GM21367 (cell line): Measurements from ENCODE around the gene RAB44.

Experiments used
- ATAC-seq: cut with Tn5 transposase; IDR thresholded peaks from one replicate; pipeline ENCODE4 v1.9.1; 2021; ENCODE audit not compliant: unreplicated experiment

RAB44 gene

GRCh38 chr6:36765594-36766398, 68.2 kb downstream of the RAB44 start:
- peak; percentile 60 for ATAC-seq

- no peak for ATAC-seq
Observed at GRCh38 chr6:36766399-36766945, 68.8 kb downstream of the RAB44 start.

DNA sequence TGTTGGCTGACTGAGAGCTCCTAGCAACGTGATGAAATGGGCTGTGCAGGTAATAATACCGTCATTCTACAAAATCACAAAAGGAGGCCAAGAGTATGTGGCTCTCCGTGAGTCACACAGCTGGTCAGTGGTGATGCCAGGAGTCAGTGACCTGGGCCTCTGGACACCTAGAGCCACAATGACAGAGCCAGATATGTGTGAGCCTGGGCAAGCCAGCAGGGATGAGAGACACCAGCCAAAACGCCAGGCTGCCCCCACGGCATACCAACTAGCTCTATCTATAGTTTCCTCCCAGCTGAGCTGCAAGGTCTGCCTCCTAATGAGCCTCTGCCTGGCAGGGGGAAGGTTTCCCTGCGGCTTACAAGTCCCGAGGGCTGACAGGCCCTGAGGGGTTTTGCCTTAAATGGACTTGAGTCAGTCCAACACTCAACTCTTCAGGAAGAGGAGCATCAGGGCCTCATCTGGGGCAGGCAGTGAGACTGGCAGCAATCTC, 71.6 kb downstream of the RAB44 start:
- ATAC-seq = no peak

DNA sequence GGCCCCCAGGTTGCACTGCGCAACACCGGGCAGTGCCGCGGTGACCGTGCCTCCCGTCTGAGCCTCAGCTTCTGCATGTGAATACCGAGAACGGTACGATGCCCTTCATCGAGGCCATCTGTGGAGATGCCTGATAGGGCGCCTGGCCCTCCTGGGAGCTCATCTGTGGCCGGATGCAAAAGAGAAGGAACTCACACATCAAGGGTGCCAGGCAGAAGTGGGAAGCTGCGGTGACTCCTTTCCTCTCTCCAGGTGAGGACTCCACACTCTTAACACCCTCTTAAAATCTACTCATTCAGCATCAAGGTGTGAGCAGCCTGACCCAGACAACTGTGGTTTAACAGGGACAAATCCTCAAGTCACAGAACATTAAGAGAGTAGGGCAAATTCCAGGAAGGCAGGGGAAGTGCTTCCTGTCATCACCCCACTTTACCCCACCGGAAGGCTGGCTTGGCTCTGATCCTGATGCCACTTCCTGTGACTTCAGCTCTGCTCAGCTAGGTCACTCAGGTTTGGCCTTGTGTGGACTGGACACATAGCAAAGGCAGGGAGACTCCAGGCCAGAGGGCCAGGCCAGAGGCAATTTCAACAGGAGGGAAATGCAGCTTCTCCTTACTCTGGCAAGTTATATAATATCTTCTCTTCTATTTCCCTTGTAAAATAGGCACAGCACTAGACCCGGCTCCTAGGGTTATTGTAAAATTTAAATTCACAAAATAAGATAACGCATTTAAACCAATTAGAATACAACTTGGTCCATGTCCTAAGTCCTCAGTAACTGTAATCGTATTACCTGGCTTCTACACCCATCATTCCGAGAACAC, 72.3 kb downstream of the RAB44 start:
- ATAC-seq = no peak

DNA sequence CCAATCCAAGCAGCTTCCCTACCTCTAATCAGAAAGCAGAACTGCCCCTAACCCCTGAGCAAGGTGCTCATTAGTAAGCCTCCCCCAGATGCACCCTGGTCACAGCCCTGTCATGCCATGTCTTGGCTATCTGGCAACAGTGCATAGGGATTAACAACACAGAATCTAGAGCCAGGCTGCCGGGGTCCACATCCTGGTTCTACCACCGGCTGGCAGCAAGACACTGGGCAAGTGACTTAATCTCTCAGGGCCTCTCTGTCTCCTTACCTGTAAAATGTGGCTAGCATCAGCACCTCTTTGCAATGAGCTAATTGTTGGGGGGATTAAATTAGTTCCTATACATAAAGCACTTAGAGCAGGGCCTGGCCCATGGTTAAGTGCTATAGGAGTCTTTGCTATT, 73.5 kb downstream of the RAB44 start:
- ATAC-seq = no peak

DNA sequence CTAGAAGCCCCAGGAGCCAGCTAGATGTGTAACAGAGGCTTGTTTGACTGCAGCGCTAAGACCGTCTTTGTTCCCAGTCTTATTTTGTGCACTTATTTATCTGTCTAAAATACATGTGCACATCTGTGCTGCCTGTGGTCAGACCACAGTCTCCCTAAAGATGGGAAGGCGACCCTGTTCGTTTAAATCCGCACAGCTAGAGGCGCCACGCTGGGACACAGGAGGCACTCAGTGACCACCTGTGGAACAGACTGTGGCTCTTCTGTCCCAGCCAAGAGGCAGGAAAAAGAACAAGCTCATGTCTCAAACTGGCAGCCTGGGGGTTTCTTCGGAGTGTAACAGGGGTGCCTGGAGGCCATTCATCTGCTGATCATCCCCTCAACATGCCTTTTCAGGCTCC, 74.8 kb downstream of the RAB44 start:
- no peak for ATAC-seq

DNA sequence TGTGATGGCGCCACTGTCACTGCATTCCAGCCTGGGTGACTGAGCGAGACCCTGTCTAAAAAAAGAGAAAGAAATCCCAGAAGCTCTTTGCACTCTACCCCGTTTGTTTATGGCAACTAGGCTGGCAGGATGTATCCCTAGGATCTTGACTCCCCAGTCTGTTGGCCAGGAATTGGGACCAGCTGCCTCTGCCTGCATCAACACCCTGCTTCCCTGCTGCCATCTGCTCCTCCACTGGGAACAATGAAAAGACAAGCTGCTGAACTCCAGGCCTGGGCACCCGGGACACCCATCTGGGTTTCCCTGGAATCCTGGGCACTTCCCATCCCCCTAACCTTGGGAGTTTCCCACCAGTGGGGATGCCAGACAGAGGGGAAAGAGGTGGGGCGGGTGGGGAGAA, 76.7 kb downstream of the RAB44 start:
- ATAC-seq = no peak

DNA sequence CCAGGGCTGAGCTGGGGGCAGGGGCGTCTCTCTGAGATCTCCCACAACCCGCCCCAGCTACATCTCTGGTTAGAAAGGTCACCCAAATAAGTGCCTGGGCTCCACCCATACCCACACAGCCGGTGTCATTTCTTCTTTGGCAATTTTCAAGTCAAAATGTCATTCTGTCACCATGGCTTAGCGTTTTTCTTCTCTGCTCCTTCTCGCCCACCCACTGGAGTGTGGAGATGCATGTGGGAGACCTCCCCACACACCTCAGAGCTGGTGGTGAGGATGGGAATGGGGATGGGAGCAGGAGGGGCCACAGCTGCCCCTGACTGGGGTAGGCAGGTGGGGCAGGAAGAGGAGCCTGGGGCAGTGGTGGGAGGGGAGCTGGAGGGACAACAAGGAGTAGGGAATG, 78.5 kb downstream of the RAB44 start:
- ATAC-seq = no peak

- no peak for ATAC-seq
Observed at GRCh38 chr6:36777801-36778200, 80.2 kb downstream of the RAB44 start.

DNA sequence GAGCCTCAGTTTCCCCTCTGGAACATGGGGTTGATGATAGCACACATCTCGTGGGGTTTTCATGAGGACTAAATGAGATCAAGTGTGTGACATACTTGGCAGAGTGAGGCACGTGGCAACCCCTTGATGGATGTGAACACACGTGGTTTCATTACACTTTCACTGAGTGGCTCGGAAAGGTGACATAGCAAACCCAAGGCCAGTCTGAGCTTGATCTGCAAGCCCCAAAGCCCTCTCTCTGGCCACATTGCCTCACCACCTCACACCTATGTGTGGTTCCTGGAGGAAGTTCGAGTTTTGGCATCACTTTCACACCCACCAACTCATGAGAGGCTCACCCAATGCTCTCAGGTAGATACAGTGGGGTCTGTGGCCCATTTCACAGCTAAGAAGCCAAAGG, 81.6 kb downstream of the RAB44 start:
- no peak for ATAC-seq

DNA sequence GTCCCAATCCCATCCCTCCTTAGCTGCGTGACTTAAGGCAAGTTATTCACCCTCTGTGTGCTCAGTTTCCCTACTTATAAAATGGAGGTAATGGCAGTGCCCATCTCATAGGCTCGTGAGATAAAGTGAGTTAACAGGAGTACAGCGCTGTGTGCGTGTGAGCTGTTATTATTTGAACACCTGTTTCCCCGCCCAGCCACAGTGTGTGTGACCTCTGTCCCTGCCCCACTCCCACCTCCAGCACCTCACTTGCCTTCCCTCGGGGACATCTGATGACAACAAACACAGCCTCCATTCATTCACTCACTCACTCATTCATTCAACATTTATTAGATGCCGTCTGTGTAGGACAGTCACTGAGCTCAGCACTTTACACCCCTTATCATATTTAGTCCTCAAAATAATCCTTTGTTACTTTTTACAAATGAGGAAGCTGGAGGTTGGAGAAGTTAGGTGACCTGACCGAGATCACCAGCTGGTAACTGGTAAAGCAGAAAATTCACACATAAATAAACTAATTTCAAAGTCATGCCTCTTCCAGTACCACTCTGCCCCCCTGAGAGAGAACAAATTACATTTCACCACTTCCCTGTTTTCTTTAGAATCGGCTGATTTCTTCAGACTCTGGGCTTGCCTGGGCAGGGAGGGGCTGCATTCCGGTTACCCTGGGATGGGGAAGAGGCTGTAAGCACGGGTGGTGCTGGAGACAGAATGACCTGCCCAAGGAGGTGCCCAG, 83.0 kb downstream of the RAB44 start:
- ATAC-seq = no peak

GRCh38 chr6:36781669-36782068, 84.0 kb downstream of the RAB44 start:
- ATAC-seq = no peak
